Osteocyte (in vitro differentiated cells): ENCODE measurements around the gene RFLNA. TPM values are rescaled to one million over a fixed set of nuclear protein-coding genes. Genes with fewer than 3 reads are reported as not detected.
"Not testable (repeated sequence)": the region's sequence is repeated elsewhere in the genome, so short reads cannot be mapped to it uniquely, and the experiment has no call there.

Experiments used
- DNase-seq: peaks from one replicate; pipeline ENCODE4 v3.0.0; 2021; ENCODE audit warnings: mixed read lengths; ENCODE audit not compliant: unreplicated experiment; ENCODE audit errors: extremely low spot score
- H3K27ac Mint-ChIP-seq: one replicate; pipeline ENCODE4 v1.8.0; 2021; ENCODE audit warnings: mild to moderate bottlenecking, mixed read lengths; ENCODE audit not compliant: unreplicated experiment
- H3K27me3 Mint-ChIP-seq: one replicate; pipeline ENCODE4 v1.8.0; 2021; ENCODE audit warnings: mixed read lengths; ENCODE audit not compliant: unreplicated experiment
- H3K36me3 Mint-ChIP-seq: one replicate; pipeline ENCODE4 v1.8.0; 2021; ENCODE audit warnings: mixed read lengths; ENCODE audit not compliant: unreplicated experiment
- H3K4me1 Mint-ChIP-seq: one replicate; pipeline ENCODE4 v1.8.0; 2021; ENCODE audit warnings: mixed read lengths; ENCODE audit not compliant: unreplicated experiment
- H3K4me3 Mint-ChIP-seq: one replicate; pipeline ENCODE4 v1.8.0; 2021; ENCODE audit warnings: mild to moderate bottlenecking, moderate library complexity, mixed read lengths; ENCODE audit not compliant: unreplicated experiment
- H3K9me3 Mint-ChIP-seq: one replicate; pipeline ENCODE4 v1.8.0; 2021; ENCODE audit warnings: mixed read lengths; ENCODE audit not compliant: unreplicated experiment
- CTCF ChIP-seq: fragments of 200-600 bp; sonication (generic); IDR thresholded peaks from 2 replicates; pipeline ENCODE4 v1.5.0; 2021; ENCODE audit warnings: antibody characterized with exemption, mild to moderate bottlenecking, moderate library complexity
- total RNA-seq: library from RNA; stranded (reverse); gene quantifications from 2 replicates; pipeline ENCODE4 v1.2.1, GENCODE V29; 2021

The RFLNA gene
- total RNA-seq, 1 donor from 2014 or later: 0.91 TPM

- Mint-ChIP-seq H3K27me3 (peaks cover 12% of the 10 kb centered on the region), H3K27ac (no peak overlapping the region), H3K36me3 (no peaks in the 10 kb centered on the region), H3K4me1 (peaks cover 13% of the 10 kb centered on the region), H3K9me3 (no peaks in the 10 kb centered on the region), H3K4me3 (no peak overlapping the region)
- no peak for DNase-seq
- no peak for TF ChIP-seq CTCF
Measured at GRCh38 chr12:124297389-124297788, 2.5 kb downstream of the RFLNA start.

DNA sequence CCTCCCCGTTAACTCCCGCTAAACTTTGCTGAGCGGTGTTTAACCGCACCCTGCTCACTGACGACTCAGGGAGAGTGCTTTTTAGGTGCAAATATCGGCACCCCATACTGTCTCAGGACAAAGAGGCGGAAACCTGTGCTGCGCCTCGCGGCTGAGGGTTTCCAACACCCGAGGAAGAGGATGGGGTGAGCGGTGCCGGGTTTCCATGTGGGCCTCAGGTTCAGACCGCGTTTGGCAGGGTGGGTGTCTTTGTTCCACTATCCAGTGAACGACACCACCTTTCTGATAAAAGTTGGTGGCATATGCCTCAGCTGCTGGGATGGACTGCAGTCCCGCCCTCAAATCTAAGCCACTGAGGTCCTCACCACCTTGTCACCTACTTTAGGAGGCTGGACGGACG lies 3.0 kb downstream of the RFLNA start:
- no peak for TF ChIP-seq CTCF

GRCh38 chr12:124298685-124299410 lies 4.0 kb downstream of the RFLNA start:
- H3K27ac Mint-ChIP-seq: no peak overlapping the region
- H3K4me1 Mint-ChIP-seq: peaks cover 13% of the 10 kb centered on the region
- no peak for DNase-seq
- H3K27me3 Mint-ChIP-seq: peaks cover 12% of the 10 kb centered on the region
- no peaks in the 10 kb centered on the region for H3K36me3 Mint-ChIP-seq
- no peak overlapping the region for H3K4me3 Mint-ChIP-seq
- TF ChIP-seq CTCF: no peak
- H3K9me3 Mint-ChIP-seq: no peaks in the 10 kb centered on the region

More for the DNA sequence above, 3.0 kb downstream of the RFLNA start:
- Mint-ChIP-seq H3K4me1 (peaks cover 13% of the 10 kb centered on the region), H3K36me3 (no peaks in the 10 kb centered on the region), H3K9me3 (no peaks in the 10 kb centered on the region), H3K4me3 (no peak overlapping the region), H3K27me3 (peaks cover 12% of the 10 kb centered on the region), H3K27ac (no peak overlapping the region)
- no peak for DNase-seq

DNA sequence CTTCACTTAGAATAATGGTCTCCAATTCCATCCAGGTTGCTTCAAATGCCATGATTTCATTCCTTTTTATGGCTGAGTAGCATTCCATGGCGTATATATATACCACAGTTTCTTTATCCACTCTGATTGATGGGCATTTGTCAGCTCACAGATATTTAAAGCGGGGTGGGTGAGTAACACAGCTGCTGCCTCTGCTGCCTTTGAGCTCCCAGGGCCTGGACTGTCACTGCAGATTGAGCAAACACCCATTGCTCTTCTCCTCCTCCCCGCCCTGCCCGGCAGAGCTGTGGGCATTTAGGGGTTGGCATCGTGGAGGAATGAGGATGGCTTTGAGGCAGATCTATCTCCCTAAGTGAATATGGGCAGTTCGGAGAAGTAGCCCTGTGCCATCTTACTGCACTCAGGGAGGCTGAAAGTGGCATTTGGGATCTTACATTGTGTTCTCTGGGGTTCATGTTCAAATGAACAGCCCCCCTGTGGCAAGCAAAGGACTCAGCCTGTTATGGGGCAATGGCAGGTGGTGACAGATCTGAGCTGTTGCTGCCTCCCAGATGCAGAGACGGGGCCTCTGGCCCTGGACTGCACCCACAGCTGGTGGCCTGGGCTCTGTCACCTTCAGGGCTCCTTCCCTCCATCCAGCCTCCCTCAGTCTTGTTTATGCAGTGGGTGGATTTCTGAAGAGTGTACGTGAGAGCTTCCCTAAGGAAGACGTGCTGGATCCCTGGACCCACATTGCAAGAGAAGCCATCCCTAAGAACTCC lies 4.9 kb downstream of the RFLNA start:
- no peak overlapping the region for H3K27ac Mint-ChIP-seq
- no peak for TF ChIP-seq CTCF
- H3K9me3 Mint-ChIP-seq: no peaks in the 10 kb centered on the region
- H3K4me1 Mint-ChIP-seq: peaks cover 7% of the 10 kb centered on the region
- no peak for DNase-seq
- no peaks in the 10 kb centered on the region for H3K36me3 Mint-ChIP-seq
- no peak overlapping the region for H3K4me3 Mint-ChIP-seq
- H3K27me3 Mint-ChIP-seq: peaks cover 12% of the 10 kb centered on the region

- peaks cover 12% of the 10 kb centered on the region for H3K27me3 Mint-ChIP-seq
- not testable (repeated sequence) for H3K4me1 Mint-ChIP-seq, H3K27ac Mint-ChIP-seq, H3K9me3 Mint-ChIP-seq, H3K36me3 Mint-ChIP-seq, DNase-seq, H3K4me3 Mint-ChIP-seq
Measured at GRCh38 chr12:124300657-124301056, 5.8 kb downstream of the RFLNA start.
